NCI-H2081 treated with DMSO at 0.1 percent for 48 hours (cell line): ENCODE results near the gene GIMAP7.
"Not testable (repeated sequence)": the region's sequence is repeated elsewhere in the genome, so short reads cannot be mapped to it uniquely, and the experiment has no call there.

Experiments
- DNase-seq: peaks from one replicate; lab custom pipeline; 2025; lab: John Stamatoyannopoulos, UW

GIMAP7 gene

DNA sequence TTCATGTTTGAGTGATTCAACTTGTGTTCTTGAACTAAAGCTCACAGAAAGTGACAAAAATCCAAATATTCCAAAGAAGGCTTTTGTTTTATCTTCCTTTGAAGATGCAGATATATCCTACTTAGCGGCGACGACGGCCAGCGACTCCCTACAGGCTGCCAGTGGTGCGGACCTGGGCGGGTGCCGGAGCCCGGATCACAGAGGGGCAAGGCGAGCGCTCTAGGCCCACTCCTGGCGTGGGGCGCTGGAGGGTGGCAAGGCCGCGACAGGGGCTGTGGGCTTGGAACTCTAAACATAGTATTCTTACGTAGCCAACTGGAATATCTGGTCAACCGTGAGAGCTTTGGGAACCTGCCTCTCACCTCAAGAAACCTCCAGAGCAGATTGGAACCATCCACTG is 914 bp upstream of the GIMAP7 start:
- no peak for DNase-seq

DNA sequence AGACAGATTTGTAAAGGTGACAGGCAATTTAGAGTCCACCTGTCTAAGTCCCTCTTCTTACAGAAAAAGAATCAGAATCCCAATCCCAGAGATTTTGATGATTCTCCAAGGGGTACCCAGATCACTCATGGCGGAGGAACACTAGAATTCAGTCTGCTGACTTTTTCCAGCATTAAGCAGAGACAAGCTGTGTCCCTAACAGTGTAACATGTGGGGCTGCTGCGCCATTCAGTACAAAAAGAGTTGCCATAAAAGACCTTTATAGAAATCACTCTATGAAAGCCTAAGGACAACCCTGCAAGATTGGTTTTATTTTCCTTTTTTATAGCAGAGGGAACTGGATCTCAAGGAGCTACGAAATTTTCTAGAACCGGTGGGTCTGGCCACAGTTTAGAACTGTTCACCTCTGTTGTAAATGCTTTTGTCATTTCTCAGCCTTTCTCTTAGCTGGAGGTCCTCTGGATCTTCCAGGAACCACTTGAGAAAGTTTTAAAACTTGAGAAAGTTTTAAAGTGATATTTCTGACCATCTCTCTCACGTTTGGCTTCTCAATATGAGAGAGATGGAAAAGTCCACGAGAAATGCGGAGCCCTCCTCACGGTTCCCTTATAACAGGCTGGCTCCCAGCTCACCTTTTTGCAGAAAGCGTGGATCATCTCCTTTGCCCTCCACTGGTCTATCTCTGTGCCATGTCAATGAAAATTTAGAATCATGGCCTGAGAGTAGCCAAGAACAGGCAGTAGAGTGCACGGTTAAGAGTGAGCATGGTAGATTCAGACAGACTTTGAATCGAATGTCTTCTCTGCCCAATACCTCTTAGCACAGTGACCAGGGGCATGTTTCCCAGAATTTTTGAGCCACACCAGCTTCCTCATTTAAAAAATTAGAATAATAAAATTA is 826 bp downstream of the GIMAP7 start:
- DNase-seq = no peak

DNA sequence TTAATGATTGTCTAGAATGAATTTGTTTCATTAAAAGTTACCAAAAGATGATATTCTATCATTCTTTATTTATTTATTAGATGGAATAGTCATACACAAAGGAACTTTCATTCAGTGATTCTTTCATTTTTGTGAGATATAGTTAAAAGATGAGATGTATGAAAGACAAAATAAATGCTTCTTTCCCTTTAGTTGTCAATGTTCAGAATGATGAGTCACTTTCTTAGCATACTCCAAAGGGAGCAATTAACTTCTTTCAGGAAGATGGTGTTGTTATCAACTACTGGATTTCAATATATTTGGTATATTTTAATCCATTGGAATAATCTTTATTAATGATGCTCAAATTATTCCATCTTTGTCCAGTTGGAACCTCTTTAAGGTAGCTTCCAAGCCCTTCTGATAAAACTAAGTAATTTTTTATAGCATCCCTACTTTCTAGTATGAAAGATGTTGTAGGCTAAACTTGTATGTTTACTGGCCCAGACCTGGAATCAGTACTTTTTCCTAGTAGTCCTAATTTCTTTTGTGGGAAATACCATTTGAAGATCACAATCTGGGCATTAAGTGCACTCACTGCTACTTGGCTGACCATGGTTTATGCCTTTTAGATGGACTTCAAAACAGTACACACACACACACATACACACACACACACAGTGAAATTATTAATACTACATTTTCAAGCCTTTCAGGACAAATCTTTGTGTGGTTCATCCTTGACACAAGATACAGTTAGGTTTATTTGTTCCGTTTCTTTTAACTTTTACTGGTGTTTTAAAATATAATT is 2.5 kb downstream of the GIMAP7 start:
- no peak for DNase-seq

DNA sequence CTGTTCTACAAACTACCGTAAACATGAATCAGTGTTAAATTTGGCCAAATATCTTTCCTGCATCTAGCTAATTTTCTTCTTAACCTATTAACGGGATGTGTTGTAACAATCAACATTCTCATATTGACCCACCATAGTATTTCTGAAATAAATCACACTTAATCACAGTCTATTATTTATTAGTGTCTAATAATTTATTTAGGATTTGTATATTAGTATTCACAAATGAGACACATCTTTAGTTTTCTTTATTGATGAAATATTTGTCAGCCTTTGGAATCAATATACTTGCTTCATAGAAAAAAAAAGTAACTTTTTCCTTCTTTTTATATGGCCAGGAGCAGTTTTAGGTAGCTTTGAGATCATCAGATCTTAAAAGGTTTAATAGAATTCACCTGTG is 4.6 kb downstream of the GIMAP7 start:
- DNase-seq = no peak

GRCh38 chr7:150520145-150520544 is 5.5 kb downstream of the GIMAP7 start:
- no peak for DNase-seq

DNA sequence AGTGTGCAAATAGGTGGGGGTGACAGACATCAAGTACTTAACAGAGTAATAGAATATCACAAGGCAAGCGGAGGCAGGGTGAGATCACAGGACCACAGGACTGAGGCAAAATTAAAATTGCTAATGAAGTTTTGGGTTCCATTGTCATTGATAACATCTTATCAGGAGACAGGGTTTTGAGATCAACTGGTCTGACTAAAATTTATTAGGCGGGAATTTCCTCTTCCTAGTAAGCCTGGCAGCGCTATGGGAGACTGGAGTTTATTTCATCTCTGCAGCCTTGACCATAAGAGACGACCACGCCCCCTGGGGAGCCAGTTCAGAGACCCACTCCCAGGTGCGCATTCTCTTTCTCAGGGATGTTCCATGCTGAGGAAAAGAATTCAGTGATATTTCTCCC is 8.3 kb downstream of the GIMAP7 start:
- DNase-seq = not testable (repeated sequence)

DNA sequence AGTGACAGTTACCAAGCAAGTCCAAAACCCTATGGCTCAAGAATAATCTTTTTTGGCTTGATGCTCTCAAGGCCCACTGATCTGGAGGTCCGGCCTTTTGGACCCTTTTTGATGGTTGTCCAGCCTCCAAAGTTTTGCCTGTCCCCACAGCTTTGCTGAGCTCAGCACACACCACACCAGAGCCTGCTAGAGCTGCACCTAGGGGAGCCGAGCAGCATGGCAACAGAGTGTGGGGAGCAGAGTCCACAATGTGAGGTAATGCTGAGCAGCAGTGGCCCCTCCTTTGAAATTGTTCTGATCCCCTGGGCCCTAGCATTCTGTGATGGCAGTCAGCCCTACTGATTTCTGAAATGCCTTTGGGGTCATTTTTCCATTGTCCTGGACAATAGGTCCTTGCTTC is 9.3 kb downstream of the GIMAP7 start:
- no peak for DNase-seq

GRCh38 chr7:150531704-150532103 is 17.0 kb downstream of the GIMAP7 start:
- no peak for DNase-seq

DNA sequence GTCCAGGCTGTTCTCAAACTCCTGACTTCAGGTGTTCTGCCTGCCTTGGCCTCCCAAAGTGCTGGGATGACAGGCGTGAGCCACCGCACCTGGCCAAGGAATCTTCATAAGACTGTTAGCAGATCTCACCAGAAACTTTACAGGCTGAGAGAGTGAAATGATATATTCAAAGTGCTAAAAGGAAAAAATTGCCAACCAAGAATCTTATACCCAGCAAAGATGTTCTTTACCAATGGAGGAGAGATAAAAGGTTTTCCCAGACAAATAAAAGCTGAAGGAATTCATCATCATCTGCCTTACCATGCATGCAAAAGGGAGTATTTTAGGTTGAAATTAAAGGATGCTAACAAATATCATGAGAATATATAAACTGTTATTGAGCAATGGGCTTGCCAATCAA is 23.6 kb downstream of the GIMAP7 start:
- no peak for DNase-seq

DNA sequence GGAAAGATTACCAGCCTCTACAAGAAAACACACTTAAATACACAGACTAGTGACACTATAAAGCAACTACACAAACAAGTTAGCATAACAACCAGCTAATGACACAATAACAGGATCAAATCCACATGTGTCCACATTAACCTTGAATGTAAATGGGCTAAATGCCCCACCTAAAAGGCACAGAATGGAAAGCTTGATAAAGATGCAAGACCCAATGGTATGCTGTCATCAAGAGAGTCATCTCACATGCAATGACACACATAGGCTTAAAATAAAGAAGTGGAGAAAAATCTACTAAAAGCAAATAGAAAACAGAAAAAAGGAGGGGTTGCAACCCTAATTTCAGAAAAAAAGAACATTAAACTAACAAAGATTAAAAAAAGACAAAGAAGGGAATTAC is 38.5 kb downstream of the GIMAP7 start:
- DNase-seq = no peak

DNA sequence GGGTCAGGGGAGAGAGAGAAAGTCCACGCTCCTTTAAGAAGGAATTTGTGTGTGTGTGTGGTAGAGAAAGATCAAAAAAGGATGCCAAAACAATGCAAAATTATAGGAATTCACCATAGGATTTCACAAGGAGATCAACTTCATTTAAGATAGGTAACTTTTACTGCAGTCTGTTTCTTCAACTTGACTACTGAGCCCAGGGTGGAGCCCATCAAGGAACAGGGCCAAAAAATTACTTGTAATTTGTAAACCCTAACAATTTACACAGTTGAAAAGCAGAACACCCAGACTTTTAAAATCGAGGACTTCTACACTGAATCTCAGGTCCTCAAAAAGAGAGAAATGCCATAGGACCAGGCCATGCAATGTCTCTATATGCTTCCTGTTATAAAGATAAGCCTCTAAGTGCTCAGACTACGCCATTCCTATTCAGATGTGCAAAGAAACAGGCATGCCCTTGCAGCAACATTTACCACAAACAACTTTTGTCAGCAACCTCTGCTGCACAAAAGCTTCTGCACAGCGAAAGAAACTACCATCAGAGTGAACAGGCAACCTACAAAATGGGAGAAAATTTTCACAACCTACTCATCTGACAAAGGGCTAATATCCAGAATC is 42.0 kb downstream of the GIMAP7 start:
- no peak for DNase-seq

GRCh38 chr7:150560486-150560885 is 45.8 kb downstream of the GIMAP7 start:
- DNase-seq = no peak

DNA sequence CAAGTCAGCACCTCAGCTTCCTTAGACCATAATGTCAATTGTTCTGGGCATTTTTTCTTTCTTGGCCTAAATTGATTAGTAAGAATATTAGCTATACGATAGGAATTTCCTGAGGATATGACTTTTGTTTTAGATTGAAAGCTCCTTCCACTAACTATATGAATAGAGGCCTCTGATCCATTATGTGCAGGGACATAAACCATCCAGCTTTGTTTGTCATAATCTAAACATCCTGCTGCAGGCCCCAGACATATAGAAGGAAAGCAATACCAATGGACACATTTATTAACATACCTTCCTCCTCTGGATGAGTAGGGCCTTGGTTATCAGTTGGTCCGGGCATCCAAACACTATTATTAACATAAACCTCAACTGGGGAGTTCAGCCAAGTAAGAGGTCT is 48.2 kb downstream of the GIMAP7 start:
- no peak for DNase-seq

DNA sequence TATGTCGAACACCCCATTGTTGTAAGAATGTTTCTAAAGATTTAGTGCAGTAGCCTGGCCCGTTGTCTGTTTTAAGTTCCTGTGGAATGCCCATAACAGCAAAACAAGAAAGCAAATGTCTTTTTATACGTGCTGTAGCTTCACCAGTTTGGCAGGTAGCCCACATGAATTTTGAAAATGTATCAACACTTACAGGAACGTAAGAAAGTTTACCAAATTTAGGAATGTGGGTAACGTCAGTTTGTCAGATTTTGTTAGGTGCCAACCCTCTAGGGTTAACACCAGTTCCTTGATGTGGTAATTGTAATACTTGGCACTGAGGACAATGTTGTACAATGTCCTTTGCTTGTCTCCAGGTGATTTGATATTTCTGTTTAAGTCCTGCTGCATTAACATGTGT is 49.3 kb downstream of the GIMAP7 start:
- no peak for DNase-seq

DNA sequence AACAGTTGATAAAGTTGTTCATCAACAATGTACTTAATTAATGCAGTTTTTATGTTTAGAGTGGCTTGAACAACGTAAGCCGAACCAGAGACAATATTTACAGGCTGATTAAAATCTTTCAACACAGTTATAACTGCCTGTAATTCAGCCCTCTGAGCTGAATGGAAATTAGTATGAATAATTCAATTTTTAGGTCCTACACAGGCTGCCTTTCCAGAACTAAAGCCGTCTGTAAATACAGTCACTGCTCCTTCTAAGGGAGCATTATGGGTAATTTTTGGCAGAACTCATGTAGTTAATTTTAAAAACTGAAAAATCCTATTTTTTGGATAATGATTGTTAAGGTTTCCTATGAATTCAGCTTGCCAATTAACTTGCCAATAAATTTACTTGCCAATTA is 49.9 kb downstream of the GIMAP7 start:
- no peak for DNase-seq

GRCh38 chr7:150565239-150565638 is 50.6 kb downstream of the GIMAP7 start:
- DNase-seq = no peak

- DNase-seq = no peak
Observed at GRCh38 chr7:150566123-150566522, 51.5 kb downstream of the GIMAP7 start.

DNA sequence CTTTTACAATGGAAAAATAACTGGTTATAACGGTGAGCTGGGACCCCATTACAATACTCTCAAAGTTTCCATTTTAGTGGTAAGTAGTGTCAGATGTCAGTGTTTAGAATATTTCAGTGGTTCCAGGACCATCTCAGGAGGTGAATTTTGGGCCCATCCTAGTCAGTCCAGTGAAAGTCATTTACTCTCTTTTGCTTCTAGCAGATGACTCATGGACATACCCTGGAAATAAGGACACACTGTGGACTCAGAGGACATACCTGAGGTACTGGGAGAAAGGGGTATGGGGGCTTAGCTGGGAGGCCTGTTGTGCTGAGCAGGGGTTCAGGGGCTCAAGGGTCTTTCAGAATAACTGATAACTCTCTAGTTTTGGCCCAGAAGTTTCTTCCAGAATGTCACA is 51.9 kb downstream of the GIMAP7 start:
- no peak for DNase-seq

- no peak for DNase-seq
Observed at GRCh38 chr7:150567169-150567568, 52.5 kb downstream of the GIMAP7 start, which contains the start of gene GIMAP4. Gene GIMAP4 (plus strand): TSS chr7:150567390. CDS start chr7:150569902, 2,512 bp downstream.

- DNase-seq = no peak
Observed at GRCh38 chr7:150567871-150568301, 53.2 kb downstream of the GIMAP7 start.

GRCh38 chr7:150568714-150569113 is 54.0 kb downstream of the GIMAP7 start:
- DNase-seq = no peak

DNA sequence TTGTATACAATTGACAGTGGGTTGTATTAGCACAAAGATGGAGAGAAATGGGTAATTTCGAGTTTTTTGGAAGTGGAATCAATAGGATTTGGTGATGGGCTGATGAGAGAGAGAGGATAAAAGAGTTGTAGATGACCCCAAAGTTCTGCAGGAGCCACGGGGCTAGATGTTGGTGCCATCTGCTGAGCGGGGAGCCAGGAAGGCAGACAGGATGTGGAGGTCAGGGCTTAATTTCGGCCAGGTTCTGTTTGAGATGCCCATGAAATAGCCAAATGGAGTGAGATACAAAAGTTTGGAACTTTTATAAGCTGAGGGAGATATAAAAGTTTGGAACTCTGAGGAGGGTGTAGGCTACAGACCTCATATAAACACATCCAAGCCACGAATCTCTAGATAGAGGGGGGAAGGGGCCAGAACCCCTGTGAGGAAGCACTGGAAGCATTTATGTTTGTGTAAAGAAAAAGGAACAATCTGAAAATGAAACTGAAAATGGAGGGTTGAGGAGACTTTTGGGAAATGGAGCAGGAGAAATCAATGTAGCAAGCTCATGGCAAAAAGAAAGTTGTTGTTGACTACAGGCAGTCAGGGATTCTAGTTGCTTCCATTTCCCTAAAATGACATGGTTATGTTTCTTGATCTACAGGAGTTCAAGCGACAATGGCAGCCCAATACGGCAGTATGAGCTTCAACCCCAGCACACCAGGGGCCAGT is 54.7 kb downstream of the GIMAP7 start:
- no peak for DNase-seq
